ENCODE data around the gene CDH4.

GRCh38 chr20:61290721-61291120 is 38.7 kb downstream of the CDH4 start:
- TF ChIP-seq CTCF (IDR thresholded peaks at IDR 0.05) (no peak), EZH2 (IDR thresholded peaks at IDR 0.05; ENCODE audit: borderline replicate concordance, insufficient read depth, low read depth, low read length, poor library complexity, severe bottlenecking) (no peak)

Measured in B cell (primary cell).